Osteoblast (primary cell): ENCODE measurements around the gene ZIC5. TPM values are rescaled to one million over a fixed set of nuclear protein-coding genes. Genes with fewer than 3 reads are reported as not detected.
A peak's percentile ranks its signal among the peaks of the same experiment; 100 is the strongest.

ENCODE experiments used
- DNase-seq: peaks from one replicate; pipeline ENCODE4 v3.0.0; 2011; ENCODE audit warnings: low spot score, mixed read lengths; ENCODE audit not compliant: insufficient read length; ENCODE audit errors: missing footprints
- H2AFZ ChIP-seq: 2 replicates; pipeline ENCODE4 v1.6.0; 2011; ENCODE audit warnings: mild to moderate bottlenecking, low read length
- H3K27ac ChIP-seq: 2 replicates; pipeline ENCODE4 v1.5.1; 2011; ENCODE audit warnings: mild to moderate bottlenecking, low read depth, low read length, moderate library complexity
- H3K27me3 ChIP-seq: 2 replicates; pipeline ENCODE4 v1.6.0; 2012; ENCODE audit warnings: mild to moderate bottlenecking, control low read depth, inconsistent platforms, low read length, moderate library complexity; ENCODE audit not compliant: insufficient read depth
- H3K36me3 ChIP-seq: 2 replicates; pipeline ENCODE4 v1.5.1; 2011; ENCODE audit warnings: mild to moderate bottlenecking, low read length, control low read depth, moderate library complexity; ENCODE audit not compliant: insufficient read depth
- H3K4me1 ChIP-seq: 2 replicates; pipeline ENCODE4 v1.5.1; 2011; ENCODE audit warnings: mild to moderate bottlenecking, low read length, control low read depth, moderate library complexity; ENCODE audit not compliant: insufficient read depth
- H3K4me2 ChIP-seq: 2 replicates; pipeline ENCODE4 v1.6.0; 2011; ENCODE audit warnings: mild to moderate bottlenecking, low read length; ENCODE audit not compliant: insufficient read depth
- H3K4me3 ChIP-seq: fragments of 200-600 bp; sonication (generic); 3 replicates; pipeline ENCODE4 v1.5.1; 2012; ENCODE audit warnings: mild to moderate bottlenecking, low read length, inconsistent platforms; ENCODE audit not compliant: insufficient read depth
- H3K79me2 ChIP-seq: 2 replicates; pipeline ENCODE4 v1.6.0; 2012; ENCODE audit warnings: mild to moderate bottlenecking, low read length, control low read depth, inconsistent platforms; ENCODE audit not compliant: insufficient read depth
- H3K9me3 ChIP-seq: 2 replicates; pipeline ENCODE4 v1.5.1; 2011; ENCODE audit warnings: low read depth, low read length, control low read depth
- H4K20me1 ChIP-seq: 2 replicates; pipeline ENCODE4 v1.6.0; 2012; ENCODE audit warnings: mild to moderate bottlenecking, low read length, control low read depth; ENCODE audit not compliant: insufficient read depth
- total RNA-seq: library from RNA; depleted of rRNA; stranded (reverse); fragments of >200 nt; gene quantifications from 2 replicates; pipeline ENCODE4 v1.2.3, GENCODE V29; 2012
- TF ChIP-seq, protein P1 (sequence below): IDR thresholded peaks from 2 replicates; pipeline ENCODE4 v1.5.1; 2011; ENCODE audit warnings: mild to moderate bottlenecking, low read depth, low read length, moderate library complexity; ENCODE audit errors: extremely low read depth

The ZIC5 gene
- total RNA-seq, 1 donor: not detected

DNA sequence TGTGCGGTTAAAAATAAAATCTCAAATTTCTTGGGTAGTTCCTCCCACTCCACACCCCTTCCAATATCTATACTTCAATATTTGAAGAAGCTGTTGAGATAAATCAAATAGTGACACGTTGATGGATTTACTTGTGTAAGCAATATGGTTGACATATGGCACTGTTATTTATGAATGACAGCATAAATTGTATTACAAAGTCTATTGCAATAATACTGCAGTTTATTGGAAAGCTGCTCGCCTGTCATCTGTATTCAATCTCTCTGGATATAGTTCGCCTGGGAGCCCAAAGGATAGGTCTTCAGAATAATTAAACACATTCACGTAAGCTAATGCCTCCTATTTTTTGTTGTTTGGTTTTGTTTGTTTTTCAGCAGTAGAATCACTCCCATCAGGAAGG lies 5.0 kb upstream of the ZIC5 start:
- DNase-seq: no peak
- Histone ChIP-seq H3K4me2 (no peak overlapping the region), H2AFZ (no peak overlapping the region), H3K4me1 (no peaks in the 10 kb centered on the region), H4K20me1 (no peaks in the 10 kb centered on the region), H3K9me3 (no peaks in the 10 kb centered on the region), H3K79me2 (no peaks in the 10 kb centered on the region), H3K4me3 (no peak overlapping the region), H3K27me3 (peaks cover 92% of the 10 kb centered on the region), H3K27ac (no peak overlapping the region), H3K36me3 (no peaks in the 10 kb centered on the region)
- TF ChIP-seq, protein P1, sequence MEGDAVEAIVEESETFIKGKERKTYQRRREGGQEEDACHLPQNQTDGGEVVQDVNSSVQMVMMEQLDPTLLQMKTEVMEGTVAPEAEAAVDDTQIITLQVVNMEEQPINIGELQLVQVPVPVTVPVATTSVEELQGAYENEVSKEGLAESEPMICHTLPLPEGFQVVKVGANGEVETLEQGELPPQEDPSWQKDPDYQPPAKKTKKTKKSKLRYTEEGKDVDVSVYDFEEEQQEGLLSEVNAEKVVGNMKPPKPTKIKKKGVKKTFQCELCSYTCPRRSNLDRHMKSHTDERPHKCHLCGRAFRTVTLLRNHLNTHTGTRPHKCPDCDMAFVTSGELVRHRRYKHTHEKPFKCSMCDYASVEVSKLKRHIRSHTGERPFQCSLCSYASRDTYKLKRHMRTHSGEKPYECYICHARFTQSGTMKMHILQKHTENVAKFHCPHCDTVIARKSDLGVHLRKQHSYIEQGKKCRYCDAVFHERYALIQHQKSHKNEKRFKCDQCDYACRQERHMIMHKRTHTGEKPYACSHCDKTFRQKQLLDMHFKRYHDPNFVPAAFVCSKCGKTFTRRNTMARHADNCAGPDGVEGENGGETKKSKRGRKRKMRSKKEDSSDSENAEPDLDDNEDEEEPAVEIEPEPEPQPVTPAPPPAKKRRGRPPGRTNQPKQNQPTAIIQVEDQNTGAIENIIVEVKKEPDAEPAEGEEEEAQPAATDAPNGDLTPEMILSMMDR: no peak

DNA sequence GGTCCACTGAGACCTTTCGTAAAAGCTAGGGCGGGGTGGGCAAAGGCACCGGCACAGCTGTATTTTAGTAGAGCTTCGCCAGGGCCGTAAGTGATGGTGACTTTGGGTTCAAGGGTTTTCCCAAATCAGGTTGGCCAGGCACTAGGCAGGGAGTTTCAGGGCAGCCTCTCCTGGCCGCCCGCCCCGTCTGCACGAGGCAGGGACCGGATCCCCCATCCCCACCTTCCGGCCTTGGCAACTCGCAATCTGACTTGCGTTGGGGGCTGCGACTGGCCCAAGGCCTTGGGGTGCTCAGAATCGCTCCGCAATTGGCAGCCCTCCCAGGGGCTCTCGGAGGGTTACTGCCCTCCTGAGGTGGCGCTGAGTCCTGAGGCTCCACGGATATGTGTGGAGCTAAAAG lies 4.1 kb upstream of the ZIC5 start:
- TF ChIP-seq, protein P1: no peak
- H3K4me2 ChIP-seq: no peak overlapping the region
- no peaks in the 10 kb centered on the region for H3K79me2 ChIP-seq
- DNase-seq: no peak
- peaks cover 92% of the 10 kb centered on the region for H3K27me3 ChIP-seq
- no peaks in the 10 kb centered on the region for H3K36me3 ChIP-seq
- no peak overlapping the region for H3K27ac ChIP-seq
- no peaks in the 10 kb centered on the region for H3K9me3 ChIP-seq
- no peaks in the 10 kb centered on the region for H3K4me1 ChIP-seq
- no peak overlapping the region for H2AFZ ChIP-seq
- no peaks in the 10 kb centered on the region for H4K20me1 ChIP-seq
- no peak overlapping the region for H3K4me3 ChIP-seq

DNA sequence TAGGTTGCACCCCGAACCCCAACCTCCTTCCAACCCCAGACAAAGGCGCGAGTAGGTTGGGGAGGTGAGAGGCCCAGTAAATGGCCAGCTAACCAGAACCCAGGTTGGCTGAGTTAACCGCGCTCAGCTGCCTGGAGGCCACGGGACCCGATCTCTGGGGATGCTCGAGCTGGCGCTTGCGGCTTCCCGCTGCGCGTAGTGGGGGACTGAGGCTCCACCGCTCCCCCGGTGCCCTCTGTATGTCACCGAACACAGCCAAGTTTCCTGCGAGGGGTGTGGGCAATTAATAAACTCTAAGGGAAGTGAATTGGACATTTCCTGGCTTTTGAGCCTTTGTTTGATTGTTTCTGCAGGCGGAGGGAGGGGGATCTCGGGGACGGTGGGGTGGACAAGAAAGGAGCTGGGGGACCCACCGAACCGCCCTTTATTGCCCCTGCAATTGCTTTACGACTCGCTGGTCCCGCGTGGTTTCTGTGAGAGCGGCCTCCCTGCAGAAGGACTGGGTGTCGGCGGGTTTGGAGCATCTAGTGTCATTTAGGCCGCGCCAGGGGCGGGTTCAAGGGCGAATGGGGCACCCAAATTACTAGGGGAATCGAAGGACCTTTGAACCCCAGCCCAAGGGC lies 3.5 kb upstream of the ZIC5 start:
- no peaks in the 10 kb centered on the region for H3K36me3 ChIP-seq
- TF ChIP-seq, protein P1: no peak
- H3K9me3 ChIP-seq: no peaks in the 10 kb centered on the region
- no peak overlapping the region for H2AFZ ChIP-seq
- H3K4me2 ChIP-seq: no peak overlapping the region
- no peak overlapping the region for H3K27ac ChIP-seq
- H3K4me3 ChIP-seq: no peak overlapping the region
- DNase-seq: peak; percentile 84
- H4K20me1 ChIP-seq: no peaks in the 10 kb centered on the region
- no peaks in the 10 kb centered on the region for H3K4me1 ChIP-seq
- H3K79me2 ChIP-seq: no peaks in the 10 kb centered on the region
- peaks cover 91% of the 10 kb centered on the region for H3K27me3 ChIP-seq

DNA sequence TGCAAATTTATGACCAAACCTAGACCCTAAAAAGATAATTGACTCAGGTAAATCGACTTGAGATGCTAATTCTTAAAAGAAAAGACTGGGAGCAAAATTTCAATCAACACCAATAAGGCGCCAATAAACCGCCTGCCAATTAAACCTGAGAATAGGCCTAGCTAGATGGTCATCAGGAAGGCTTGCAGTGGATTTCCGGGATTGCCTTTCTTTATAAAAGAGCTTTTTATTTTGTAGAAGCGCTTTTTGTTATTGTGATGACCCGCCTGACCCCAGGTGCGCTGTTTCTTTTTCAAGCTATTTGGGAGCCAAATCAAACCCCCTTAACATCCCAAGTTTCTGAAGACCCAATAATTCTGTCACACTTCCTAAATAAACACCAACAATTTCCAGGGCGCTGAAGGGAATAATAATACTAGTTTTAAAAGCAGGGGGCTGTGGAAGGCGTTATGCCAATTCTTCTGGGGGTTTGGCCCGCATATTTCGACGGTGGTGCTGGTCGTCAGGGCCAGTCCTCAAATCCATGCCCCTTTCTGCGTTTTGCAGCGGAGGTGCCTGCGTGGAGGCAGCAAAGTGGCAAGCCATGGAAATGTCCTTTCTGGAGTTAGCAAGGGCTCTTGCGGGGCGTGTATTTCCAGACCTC lies 2.9 kb upstream of the ZIC5 start:
- no peak overlapping the region for H3K27ac ChIP-seq
- TF ChIP-seq, protein P1: no peak
- no peak overlapping the region for H2AFZ ChIP-seq
- no peaks in the 10 kb centered on the region for H3K4me1 ChIP-seq
- peaks cover 91% of the 10 kb centered on the region for H3K27me3 ChIP-seq
- no peak overlapping the region for H3K4me3 ChIP-seq
- no peak overlapping the region for H3K4me2 ChIP-seq
- H3K9me3 ChIP-seq: no peaks in the 10 kb centered on the region
- H3K36me3 ChIP-seq: no peaks in the 10 kb centered on the region
- peak; percentile 30 for DNase-seq
- H3K79me2 ChIP-seq: no peaks in the 10 kb centered on the region
- no peaks in the 10 kb centered on the region for H4K20me1 ChIP-seq
